Panc1 (cell line): Measurements from ENCODE around the gene MYH7. TPM values are rescaled to one million over a fixed set of nuclear protein-coding genes. Genes with fewer than 3 reads are reported as not detected.

Experiments
- ATAC-seq: fragments of 200-7000 bp; cut with Tn5 transposase; 2 replicates; pipeline ENCODE4 v1.9.1; 2020; ENCODE audit warnings: mild to moderate bottlenecking, moderate library complexity
- BruUV-seq: library from RNA; stranded (reverse); fragments of 400-500 nt; replicated peaks from 2 replicates; lab custom pipeline; 2021; lab: Mats Ljungman, UMichigan
- CTCF ChIA-PET: fragments of 300-600 bp; sonication (Branson Sonifier 250); formaldehyde crosslinking; loops from one replicate; lab custom pipeline; 2022; ENCODE audit warnings: antibody characterized with exemption; lab: Charles Lee
- POLR2A ChIA-PET: fragments of 300-600 bp; sonication (Branson Sonifier 250); formaldehyde crosslinking; loops from one replicate; lab custom pipeline; 2022; ENCODE audit warnings: antibody characterized with exemption; lab: Charles Lee
- DNase-seq: peaks from one replicate; pipeline ENCODE4 v3.0.0-alpha.2; 2010; ENCODE audit warnings: low read depth, low spot score
- H3K27ac ChIP-seq: 2 replicates; pipeline ENCODE4 v1.5.1; 2011; ENCODE audit warnings: mild to moderate bottlenecking, low read length, inconsistent platforms
- H3K27me3 ChIP-seq: fragments of 200-500 bp; sonication (Bioruptor generic); 2 replicates; pipeline ENCODE4 v1.6.0; 2014; ENCODE audit warnings: low read length, inconsistent platforms; ENCODE audit not compliant: control insufficient read depth, insufficient read depth
- H3K36me3 ChIP-seq: fragments of 200-500 bp; sonication (Bioruptor generic); 2 replicates; pipeline ENCODE4 v1.5.1; 2014; ENCODE audit warnings: inconsistent platforms, mild to moderate bottlenecking, low read length, moderate library complexity; ENCODE audit not compliant: control insufficient read depth, insufficient read depth
- H3K4me1 ChIP-seq: 2 replicates; pipeline ENCODE4 v1.5.1; 2011; ENCODE audit warnings: inconsistent platforms, mild to moderate bottlenecking, low read length, moderate library complexity; ENCODE audit not compliant: control insufficient read depth, insufficient read depth
- H3K4me3 ChIP-seq, 2 experiments: 2 replicates each; pipeline ENCODE4 v1.5.1; 2011 to 2012; ENCODE audit warnings: low read depth in 2 of 2, low read length in 2 of 2, mild to moderate bottlenecking in 2 of 2, inconsistent platforms in 1 of 2, moderate library complexity in 1 of 2
- H3K9me3 ChIP-seq: fragments of 200-500 bp; sonication (Bioruptor generic); 2 replicates; pipeline ENCODE4 v1.5.1; 2014; ENCODE audit warnings: low read depth, mild to moderate bottlenecking, inconsistent platforms, low read length, moderate library complexity; ENCODE audit not compliant: control insufficient read depth, insufficient read depth
- POLR2AphosphoS5 ChIP-seq: IDR thresholded peaks from 2 replicates; pipeline ENCODE4 v1.6.1; 2012; ENCODE audit warnings: mild to moderate bottlenecking, low read depth, low read length, moderate library complexity
- SIN3A ChIP-seq: IDR thresholded peaks from 2 replicates; pipeline ENCODE4 v1.6.1; 2012; ENCODE audit warnings: low read depth, mild to moderate bottlenecking, low read length, moderate library complexity, borderline replicate concordance; ENCODE audit not compliant: insufficient read depth
- TCF7L2 ChIP-seq: IDR thresholded peaks from 2 replicates; pipeline ENCODE4 v1.6.1; 2011; ENCODE audit warnings: mild to moderate bottlenecking, low read depth, low read length, inconsistent platforms
- in situ Hi-C: cut with HindIII; loops from 2 replicates; pipeline ENCODE4 v1.10.0; 2016; ENCODE audit warnings: low sequenced_read_pairs, low pct_unique_long_range_greater_than_20kb
- intact Hi-C: fragments of 100-400 bp; cut with micrococcal nuclease; formaldehyde crosslinking; loops from one replicate; pipeline ENCODE4 v1.10.0; 2022; ENCODE audit not compliant: unreplicated experiment
- total RNA-seq: library from RNA; stranded (reverse); gene quantifications from one replicate; pipeline ENCODE4 v1.2.1, GENCODE V29; 2021; ENCODE audit not compliant: unreplicated experiment
- TF ChIP-seq, protein P1 (sequence below): fragments of 450-650 bp; IDR thresholded peaks from 2 replicates; pipeline ENCODE4 v1.5.1; 2017; ENCODE audit warnings: mild to moderate bottlenecking
- TF ChIP-seq, protein P2 (sequence below), 2 experiments: IDR thresholded peaks; 2 replicates each; pipeline ENCODE4 v1.6.1; 2011 to 2012; ENCODE audit warnings: low read depth in 2 of 2, control low read depth in 1 of 2, low read length in 1 of 2, mild to moderate bottlenecking in 1 of 2, moderate library complexity in 1 of 2; ENCODE audit not compliant: insufficient read depth in 1 of 2

MYH7 gene
- total RNA-seq, 1 experiment from 2014 or later: not detected

- BruUV-seq: no TSS peak
- intact Hi-C loops (no loop called here), in situ Hi-C loops (no loop called here)
- H3K27ac ChIP-seq: no peak overlapping the region
- no peaks in the 10 kb centered on the region for H3K9me3 ChIP-seq
- DNase-seq: no peak
- no peak overlapping the region for H3K4me3 ChIP-seq
- no peak for ATAC-seq
- H3K27me3 ChIP-seq: no peaks in the 10 kb centered on the region; the same call in 1 of the 2 replicates
- CTCF ChIA-PET: no interaction called here
- no peak for TF ChIP-seq SIN3A
- no peak for TF ChIP-seq TCF7L2
- no peak for TF ChIP-seq POLR2AphosphoS5
- TF ChIP-seq, protein P1, sequence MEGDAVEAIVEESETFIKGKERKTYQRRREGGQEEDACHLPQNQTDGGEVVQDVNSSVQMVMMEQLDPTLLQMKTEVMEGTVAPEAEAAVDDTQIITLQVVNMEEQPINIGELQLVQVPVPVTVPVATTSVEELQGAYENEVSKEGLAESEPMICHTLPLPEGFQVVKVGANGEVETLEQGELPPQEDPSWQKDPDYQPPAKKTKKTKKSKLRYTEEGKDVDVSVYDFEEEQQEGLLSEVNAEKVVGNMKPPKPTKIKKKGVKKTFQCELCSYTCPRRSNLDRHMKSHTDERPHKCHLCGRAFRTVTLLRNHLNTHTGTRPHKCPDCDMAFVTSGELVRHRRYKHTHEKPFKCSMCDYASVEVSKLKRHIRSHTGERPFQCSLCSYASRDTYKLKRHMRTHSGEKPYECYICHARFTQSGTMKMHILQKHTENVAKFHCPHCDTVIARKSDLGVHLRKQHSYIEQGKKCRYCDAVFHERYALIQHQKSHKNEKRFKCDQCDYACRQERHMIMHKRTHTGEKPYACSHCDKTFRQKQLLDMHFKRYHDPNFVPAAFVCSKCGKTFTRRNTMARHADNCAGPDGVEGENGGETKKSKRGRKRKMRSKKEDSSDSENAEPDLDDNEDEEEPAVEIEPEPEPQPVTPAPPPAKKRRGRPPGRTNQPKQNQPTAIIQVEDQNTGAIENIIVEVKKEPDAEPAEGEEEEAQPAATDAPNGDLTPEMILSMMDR: no peak
- TF ChIP-seq, protein P2, sequence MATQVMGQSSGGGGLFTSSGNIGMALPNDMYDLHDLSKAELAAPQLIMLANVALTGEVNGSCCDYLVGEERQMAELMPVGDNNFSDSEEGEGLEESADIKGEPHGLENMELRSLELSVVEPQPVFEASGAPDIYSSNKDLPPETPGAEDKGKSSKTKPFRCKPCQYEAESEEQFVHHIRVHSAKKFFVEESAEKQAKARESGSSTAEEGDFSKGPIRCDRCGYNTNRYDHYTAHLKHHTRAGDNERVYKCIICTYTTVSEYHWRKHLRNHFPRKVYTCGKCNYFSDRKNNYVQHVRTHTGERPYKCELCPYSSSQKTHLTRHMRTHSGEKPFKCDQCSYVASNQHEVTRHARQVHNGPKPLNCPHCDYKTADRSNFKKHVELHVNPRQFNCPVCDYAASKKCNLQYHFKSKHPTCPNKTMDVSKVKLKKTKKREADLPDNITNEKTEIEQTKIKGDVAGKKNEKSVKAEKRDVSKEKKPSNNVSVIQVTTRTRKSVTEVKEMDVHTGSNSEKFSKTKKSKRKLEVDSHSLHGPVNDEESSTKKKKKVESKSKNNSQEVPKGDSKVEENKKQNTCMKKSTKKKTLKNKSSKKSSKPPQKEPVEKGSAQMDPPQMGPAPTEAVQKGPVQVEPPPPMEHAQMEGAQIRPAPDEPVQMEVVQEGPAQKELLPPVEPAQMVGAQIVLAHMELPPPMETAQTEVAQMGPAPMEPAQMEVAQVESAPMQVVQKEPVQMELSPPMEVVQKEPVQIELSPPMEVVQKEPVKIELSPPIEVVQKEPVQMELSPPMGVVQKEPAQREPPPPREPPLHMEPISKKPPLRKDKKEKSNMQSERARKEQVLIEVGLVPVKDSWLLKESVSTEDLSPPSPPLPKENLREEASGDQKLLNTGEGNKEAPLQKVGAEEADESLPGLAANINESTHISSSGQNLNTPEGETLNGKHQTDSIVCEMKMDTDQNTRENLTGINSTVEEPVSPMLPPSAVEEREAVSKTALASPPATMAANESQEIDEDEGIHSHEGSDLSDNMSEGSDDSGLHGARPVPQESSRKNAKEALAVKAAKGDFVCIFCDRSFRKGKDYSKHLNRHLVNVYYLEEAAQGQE (IDR thresholded peaks at IDR 0.05; ENCODE audit: insufficient read depth in 1 of 2, low read depth in 2 of 2, low read length in 1 of 2): no peak
- H3K36me3 ChIP-seq: no peaks in the 10 kb centered on the region
- POLR2A ChIA-PET: no interaction called here
- H3K4me1 ChIP-seq: no peaks in the 10 kb centered on the region
Observed at GRCh38 chr14:23437133-23438100, 2.0 kb upstream of the MYH7 start.

DNA sequence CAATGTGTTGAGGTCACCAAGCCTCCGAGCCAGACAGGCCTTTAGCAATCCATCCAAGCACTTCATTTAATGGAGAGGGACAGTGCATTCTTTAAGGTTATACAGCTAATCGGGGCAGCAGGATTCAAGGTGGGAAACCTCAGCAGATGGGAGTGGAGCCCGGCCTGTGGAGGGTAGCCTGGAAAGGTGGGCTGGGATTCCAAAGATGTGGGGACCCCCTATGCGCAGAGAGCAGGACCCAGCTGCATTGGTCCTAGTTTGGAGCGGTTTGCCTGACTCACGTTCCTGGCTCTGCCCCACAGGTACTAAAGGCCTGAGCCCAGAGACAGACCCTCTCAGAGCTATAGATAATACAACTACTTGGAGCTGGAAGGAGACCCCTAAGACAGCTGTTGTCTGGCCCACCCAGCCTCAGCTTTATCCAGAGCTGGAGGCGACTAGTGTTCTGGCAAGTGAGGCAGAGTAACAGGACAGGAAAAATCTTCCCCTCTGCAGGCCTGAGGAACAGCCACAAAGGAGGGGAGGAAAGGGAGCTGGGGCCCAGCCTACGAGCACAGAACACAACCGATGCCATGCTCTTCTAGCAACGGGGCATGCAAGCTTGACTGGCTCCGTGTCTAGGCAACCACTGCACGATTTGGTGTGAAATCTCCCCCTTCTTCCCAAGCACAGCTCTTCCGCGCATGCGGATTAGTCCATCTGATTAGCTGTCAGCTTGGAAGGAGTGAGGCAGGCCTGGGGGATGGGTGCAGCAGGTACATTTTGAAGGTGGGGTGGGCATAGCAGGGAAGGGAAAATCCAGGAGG lies 1.1 kb upstream of the MYH7 start:
- POLR2A ChIA-PET: interaction anchor here (0.6 kb wide), 1 partner anchor 487 kb away, joined by 5 read pairs; no protein-coding TSS in a partner anchor
- no peaks in the 10 kb centered on the region for H3K4me1 ChIP-seq
- H3K27me3 ChIP-seq: no peaks in the 10 kb centered on the region; the same call in 1 of the 2 replicates
- no peaks in the 10 kb centered on the region for H3K9me3 ChIP-seq
- intact Hi-C loops (no loop called here), in situ Hi-C loops (no loop called here)
- DNase-seq: no peak
- no peak overlapping the region for H3K27ac ChIP-seq
- TF ChIP-seq POLR2AphosphoS5 (no peak), SIN3A (no peak), TCF7L2 (no peak)
- TF ChIP-seq, protein P2 (IDR thresholded peaks at IDR 0.05; ENCODE audit: insufficient read depth in 1 of 2, low read depth in 2 of 2, low read length in 1 of 2): no peak
- TF ChIP-seq, protein P1: no peak
- no peaks in the 10 kb centered on the region for H3K36me3 ChIP-seq
- CTCF ChIA-PET: no interaction called here
- H3K4me3 ChIP-seq: no peak overlapping the region
- no peak for ATAC-seq
- no TSS peak for BruUV-seq
